Peyer's patch (tissue), 4 donors: Measurements from ENCODE around the gene TP73. TPM values are rescaled to one million over a fixed set of nuclear protein-coding genes. Genes with fewer than 3 reads are reported as not detected.
A peak's percentile ranks its signal among the peaks of the same experiment; 100 is the strongest.

Source experiments
- DNase-seq, 3 donors: peaks; one replicate each; pipeline ENCODE4 v3.0.0-alpha.2; 2017 to 2019
- H3K27ac ChIP-seq, 4 donors: fragments of 200-600 bp; sonication (generic); one replicate each; pipeline ENCODE4 v1.5.1; 2016 to 2019
- H3K27me3 ChIP-seq, 2 donors: fragments of 200-600 bp; sonication (generic); one replicate each; pipeline ENCODE4 v1.5.1; 2019
- H3K36me3 ChIP-seq, 3 donors: fragments of 200-600 bp; sonication (generic); one replicate each; pipeline ENCODE4 v1.5.1; 2016 to 2019
- H3K4me1 ChIP-seq, 4 donors: fragments of 200-600 bp; sonication (generic); one replicate each; pipeline ENCODE4 v1.5.1; 2016 to 2019
- H3K4me3 ChIP-seq, 4 donors: fragments of 200-600 bp; sonication (generic); 1 replicate in 3 of 4; 2 replicates in 1 of 4; pipeline ENCODE4 v1.5.1; 2016 to 2019; ENCODE audit warnings: mild to moderate bottlenecking in 1 of 4
- H3K9me3 ChIP-seq, 4 donors: fragments of 200-600 bp; sonication (generic); one replicate each; pipeline ENCODE4 v1.5.1; 2016 to 2019; ENCODE audit warnings: mild to moderate bottlenecking in 1 of 4
- CTCF ChIP-seq, 6 experiments: fragments of 450-650 bp in 4 of 6; fragments of 200-600 bp in 2 of 6; sonication (generic) in 1 of 6; IDR thresholded peaks; one replicate each; pipeline ENCODE4 v1.5.1; 2017 to 2019; ENCODE audit warnings: antibody characterized with exemption in 6 of 6, mild to moderate bottlenecking in 3 of 6, moderate library complexity in 1 of 6
- POLR2A ChIP-seq, 2 donors: fragments of 450-650 bp; IDR thresholded peaks; one replicate each; pipeline ENCODE4 v1.5.1; 2017; ENCODE audit warnings: antibody characterized with exemption in 2 of 2, mild to moderate bottlenecking in 2 of 2, moderate library complexity in 2 of 2
- total RNA-seq, 4 donors: library from RNA; depleted of rRNA; stranded (reverse); fragments of >200 nt; gene quantifications; one replicate each; pipeline ENCODE4 v1.1.0, GENCODE V29; 2016

Gene TP73
- total RNA-seq, 4 donors from 2014 or later: 0.38 TPM; not detected in 3

DNA sequence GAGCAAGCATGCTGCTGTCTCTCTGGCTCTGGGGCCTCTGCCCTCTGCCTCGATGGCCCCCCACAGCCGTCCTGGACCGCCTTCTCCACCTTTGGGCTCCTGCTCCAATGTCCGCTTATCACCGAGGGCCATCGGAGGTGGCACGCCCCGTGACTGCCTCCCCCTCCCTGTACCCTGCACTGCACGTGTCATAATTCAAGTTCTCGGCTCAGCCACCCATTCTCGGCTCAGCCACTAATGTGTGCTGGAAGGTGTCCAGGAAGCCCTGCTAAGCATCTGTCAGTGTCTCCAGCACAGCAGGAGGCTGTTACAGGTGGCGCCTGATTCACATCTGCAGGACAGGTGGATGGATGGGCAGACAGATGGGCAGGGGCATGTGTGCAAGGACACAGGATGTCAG lies 45.5 kb downstream of the TP73 start:
- H3K27me3 ChIP-seq: peaks cover 0 to 4% of the 10 kb centered on the region in 2 donors

GRCh38 chr1:3698660-3699408 lies 46.5 kb downstream of the TP73 start:
- DNase-seq: no peak
- Histone ChIP-seq H3K9me3 (no peaks in the 10 kb centered on the region), H3K4me1 (no peaks in the 10 kb centered on the region), H3K27me3 (peaks cover 0 to 4% of the 10 kb centered on the region in 2 donors), H3K27ac (no peak overlapping the region), H3K4me3 (no peak overlapping the region), H3K36me3 (no peaks in the 10 kb centered on the region)
- TF ChIP-seq POLR2A (IDR thresholded peaks at IDR 0.05): no peak
- TF ChIP-seq CTCF (IDR thresholded peaks at IDR 0.05): no peak

More for the DNA sequence above, 45.5 kb downstream of the TP73 start:
- no peak overlapping the region for H3K27ac ChIP-seq
- DNase-seq: peak in 1 of 3 donors; percentile 64
- TF ChIP-seq POLR2A (IDR thresholded peaks at IDR 0.05) (no peak), CTCF (IDR thresholded peaks at IDR 0.05) (no peak)
- no peaks in the 10 kb centered on the region for H3K9me3 ChIP-seq
- no peak overlapping the region for H3K4me3 ChIP-seq
- H3K36me3 ChIP-seq: no peaks in the 10 kb centered on the region
- no peaks in the 10 kb centered on the region for H3K4me1 ChIP-seq

GRCh38 chr1:3699596-3699995 lies 47.3 kb downstream of the TP73 start:
- H3K4me3 ChIP-seq: no peak overlapping the region
- no peak overlapping the region for H3K27ac ChIP-seq
- H3K27me3 ChIP-seq: peaks cover 0 to 4% of the 10 kb centered on the region in 2 donors
- TF ChIP-seq POLR2A (IDR thresholded peaks at IDR 0.05): no peak
- TF ChIP-seq CTCF (IDR thresholded peaks at IDR 0.05): no peak
- no peak for DNase-seq
- H3K36me3 ChIP-seq: no peaks in the 10 kb centered on the region
- H3K9me3 ChIP-seq: no peaks in the 10 kb centered on the region
- no peaks in the 10 kb centered on the region for H3K4me1 ChIP-seq

- Histone ChIP-seq H3K4me3 (no peak overlapping the region), H3K9me3 (no peaks in the 10 kb centered on the region), H3K27me3 (peaks cover 0 to 3% of the 10 kb centered on the region in 2 donors), H3K36me3 (no peaks in the 10 kb centered on the region), H3K4me1 (no peaks in the 10 kb centered on the region), H3K27ac (no peak overlapping the region)
- no peak for DNase-seq
- TF ChIP-seq CTCF (IDR thresholded peaks at IDR 0.05) (no peak), POLR2A (IDR thresholded peaks at IDR 0.05) (no peak)
Observed at GRCh38 chr1:3700631-3701030, 48.3 kb downstream of the TP73 start.

DNA sequence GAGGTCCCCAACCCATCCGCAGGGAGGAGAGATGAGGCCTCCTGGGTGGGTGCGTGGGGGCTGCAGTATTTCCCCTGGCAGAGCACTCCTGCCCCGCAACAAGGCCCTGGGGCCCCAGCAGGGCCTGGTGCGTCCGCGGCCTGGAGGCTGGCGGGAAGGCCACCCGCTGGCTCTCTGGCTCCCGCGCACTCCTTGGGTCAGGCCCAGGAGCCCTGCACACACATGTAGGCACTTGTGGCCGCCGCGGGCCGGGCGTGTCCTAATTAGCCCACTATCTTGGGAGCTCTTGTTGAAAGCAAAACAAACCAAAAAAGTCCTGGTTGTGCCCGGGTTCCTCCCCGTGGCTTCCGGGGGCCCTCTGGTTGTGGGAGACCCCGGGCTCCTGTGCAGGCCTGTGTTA lies 50.2 kb downstream of the TP73 start:
- H3K9me3 ChIP-seq: no peaks in the 10 kb centered on the region
- TF ChIP-seq POLR2A (IDR thresholded peaks at IDR 0.05): no peak
- TF ChIP-seq CTCF (IDR thresholded peaks at IDR 0.05): no peak
- no peak overlapping the region for H3K4me3 ChIP-seq
- DNase-seq: no peak
- no peaks in the 10 kb centered on the region for H3K27me3 ChIP-seq
- no peaks in the 10 kb centered on the region for H3K4me1 ChIP-seq
- no peaks in the 10 kb centered on the region for H3K36me3 ChIP-seq
- H3K27ac ChIP-seq: no peak overlapping the region
